ENCODE measurements around the gene CERS6. TPM values are rescaled to one million over a fixed set of nuclear protein-coding genes. Genes with fewer than 3 reads are reported as not detected.

The CERS6 gene
- polyA plus RNA-seq, 3 donors = 50.3 to 55.1 (median 52.1) TPM

- no peak for DNase-seq (ENCODE audit: low read depth in 3 of 3, low spot score in 2 of 3)
Observed at GRCh38 chr2:168528469-168528868, 72.4 kb downstream of the CERS6 start.

DNA sequence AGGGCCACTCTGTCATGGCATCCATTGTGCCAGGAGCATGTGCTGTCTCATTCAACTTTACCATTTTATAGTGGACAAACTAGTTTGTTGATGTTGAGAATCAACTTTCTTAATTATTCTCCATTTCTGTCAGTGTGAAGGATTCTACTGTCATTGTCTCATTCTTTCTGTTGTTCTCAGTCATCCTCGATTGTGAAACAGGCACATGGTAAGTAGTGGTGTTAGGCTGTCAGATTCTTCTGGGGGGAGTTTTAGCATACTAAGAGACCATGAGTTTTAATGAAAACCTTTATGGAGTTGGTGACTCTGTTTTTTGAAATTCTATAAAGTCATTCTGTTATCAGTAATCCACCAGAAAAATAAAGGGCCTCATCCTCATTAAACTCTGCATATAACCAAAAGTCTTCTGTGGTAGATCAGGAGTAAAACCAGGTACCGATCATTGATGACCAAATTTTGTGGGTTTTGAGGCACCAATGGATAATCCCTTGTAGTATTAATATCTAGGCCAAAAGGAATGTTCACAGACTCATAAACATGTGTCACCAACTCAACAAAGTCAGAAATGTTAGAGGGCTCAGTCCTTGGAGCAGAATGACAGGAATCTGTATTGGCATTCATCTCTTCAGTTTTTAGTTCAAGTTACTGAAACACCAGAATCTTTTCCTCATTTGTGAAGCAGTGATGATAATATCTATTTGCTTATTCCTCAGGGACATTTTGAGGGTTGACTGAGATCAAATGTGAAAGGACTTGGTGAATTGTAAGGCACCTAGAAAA, 73.2 kb downstream of the CERS6 start:
- no peak for DNase-seq (ENCODE audit: low read depth in 3 of 3, low spot score in 2 of 3)

- DNase-seq (ENCODE audit: low read depth in 3 of 3, low spot score in 2 of 3) = peak in 1 of 3 donors; percentile 19
Observed at GRCh38 chr2:168529900-168530561, 74.0 kb downstream of the CERS6 start.

DNA sequence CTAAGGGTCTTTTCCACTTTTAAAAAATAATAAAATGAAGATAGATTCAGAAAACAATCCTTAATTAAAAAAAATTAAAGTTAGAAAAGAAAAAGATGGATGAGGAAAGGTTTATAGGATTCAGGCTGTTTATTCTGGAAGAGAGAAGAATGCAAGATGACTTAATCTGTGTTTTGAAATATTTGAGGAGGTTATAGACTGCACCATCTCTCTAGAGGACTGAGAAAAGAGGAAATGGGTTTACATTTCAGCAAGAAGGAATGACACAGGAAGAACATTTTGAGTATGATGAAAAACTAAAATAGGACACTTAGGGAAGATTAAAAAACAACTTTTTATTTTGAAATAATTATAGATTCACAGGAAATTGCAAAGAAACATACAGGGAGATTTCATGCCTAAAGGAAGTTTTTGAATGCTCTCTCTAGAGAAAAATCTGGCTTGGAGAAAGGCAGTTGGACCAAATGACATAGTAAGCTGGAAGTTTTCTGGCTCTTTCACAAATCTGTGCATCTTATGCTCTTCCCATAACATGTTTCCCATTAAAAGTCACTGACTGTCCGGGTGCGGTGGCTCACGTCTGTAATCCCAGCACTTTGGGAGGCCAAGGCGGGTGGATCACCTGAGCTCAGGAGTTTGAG, 75.0 kb downstream of the CERS6 start:
- no peak for DNase-seq (ENCODE audit: low read depth in 3 of 3, low spot score in 2 of 3)

- no peak for DNase-seq (ENCODE audit: low read depth in 3 of 3, low spot score in 2 of 3)
Observed at GRCh38 chr2:168534926-168535325, 78.9 kb downstream of the CERS6 start.

DNA sequence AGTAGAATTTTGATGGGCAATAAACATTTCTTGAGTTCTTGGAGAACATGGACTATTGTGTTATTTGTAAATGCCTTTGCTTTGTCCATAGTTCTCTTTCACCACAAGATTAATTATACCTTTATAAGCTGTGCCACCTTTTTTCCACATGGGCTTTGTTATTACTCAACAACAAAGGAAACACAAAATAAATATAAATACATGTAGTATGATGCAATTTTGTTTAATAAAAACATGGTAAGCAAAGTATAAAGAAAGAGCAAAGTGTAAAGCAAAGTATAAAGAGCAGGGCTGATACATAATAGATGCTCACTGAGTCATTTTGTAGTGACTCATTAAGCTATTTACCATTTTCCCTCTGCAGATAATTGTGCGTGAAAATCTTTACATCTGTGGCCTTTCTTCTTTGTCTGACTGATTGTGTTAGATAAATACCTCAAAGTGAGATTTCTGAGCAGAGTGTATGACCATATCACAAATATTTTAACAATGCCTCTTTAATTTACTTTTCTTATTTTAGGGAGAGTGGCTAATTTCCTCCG, 80.9 kb downstream of the CERS6 start:
- DNase-seq (ENCODE audit: low read depth in 3 of 3, low spot score in 2 of 3) = no peak

GRCh38 chr2:168538133-168538532, 82.1 kb downstream of the CERS6 start:
- DNase-seq (ENCODE audit: low read depth in 3 of 3, low spot score in 2 of 3) = no peak

DNA sequence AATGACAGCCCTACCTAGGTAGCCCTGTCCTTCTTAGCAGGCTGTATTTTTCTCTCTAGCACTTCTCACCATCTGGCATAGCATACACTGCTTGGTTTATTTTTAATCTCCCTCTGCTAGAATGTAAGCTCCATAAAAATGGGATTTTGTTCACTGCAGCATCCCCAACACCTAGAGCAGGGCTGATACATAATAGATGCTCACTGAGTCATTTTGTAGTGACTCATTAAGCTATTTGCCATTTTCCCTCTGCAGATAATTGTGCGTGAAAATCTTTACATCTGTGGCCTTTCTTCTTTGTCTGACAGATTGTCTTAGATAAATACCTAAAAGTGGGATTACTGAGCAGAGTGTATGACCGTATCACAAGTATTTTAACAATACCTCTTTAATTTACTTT, 82.5 kb downstream of the CERS6 start:
- DNase-seq (ENCODE audit: low read depth in 3 of 3, low spot score in 2 of 3) = no peak

DNA sequence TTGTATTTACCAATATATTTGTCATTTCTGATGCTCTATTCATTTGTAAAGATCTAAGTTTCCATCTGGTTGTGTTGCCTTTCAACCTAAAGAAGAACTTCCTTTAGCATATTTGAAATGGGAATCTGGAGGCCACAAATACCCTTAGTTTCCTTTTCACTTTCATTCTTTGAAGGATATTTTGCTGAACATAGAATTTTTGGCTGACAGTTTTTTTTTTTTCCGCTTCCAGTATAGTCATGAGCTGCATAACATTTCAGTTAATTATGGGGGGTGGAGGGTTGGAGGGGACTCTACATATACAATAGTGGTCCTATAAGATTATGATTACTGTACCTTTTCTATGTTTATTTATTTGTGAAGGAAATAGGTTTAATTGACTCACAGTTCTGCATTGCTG, 83.9 kb downstream of the CERS6 start:
- DNase-seq (ENCODE audit: low read depth in 3 of 3, low spot score in 2 of 3) = no peak

- no peak for DNase-seq (ENCODE audit: low read depth in 3 of 3, low spot score in 2 of 3)
Observed at GRCh38 chr2:168541858-168542257, 85.8 kb downstream of the CERS6 start.

DNA sequence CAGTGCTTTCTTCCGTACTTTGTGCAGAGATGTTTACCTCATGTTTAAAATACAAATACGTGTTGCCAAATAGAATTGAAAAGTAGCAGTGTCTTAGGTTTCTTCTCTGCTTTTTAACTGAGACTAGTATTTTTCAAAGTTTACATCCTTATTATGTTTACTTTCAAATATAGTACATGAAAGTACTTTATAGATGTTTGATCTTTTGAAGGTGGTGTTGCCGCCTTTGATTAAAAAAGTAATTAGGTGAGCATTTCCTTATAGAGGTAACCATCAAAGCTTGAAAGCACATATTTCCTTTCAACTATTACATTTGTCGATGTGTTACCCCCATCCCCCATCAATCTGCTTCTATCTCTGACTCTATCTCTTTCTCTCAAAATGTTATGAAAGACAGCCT, 87.0 kb downstream of the CERS6 start:
- no peak for DNase-seq (ENCODE audit: low read depth in 3 of 3, low spot score in 2 of 3)

DNA sequence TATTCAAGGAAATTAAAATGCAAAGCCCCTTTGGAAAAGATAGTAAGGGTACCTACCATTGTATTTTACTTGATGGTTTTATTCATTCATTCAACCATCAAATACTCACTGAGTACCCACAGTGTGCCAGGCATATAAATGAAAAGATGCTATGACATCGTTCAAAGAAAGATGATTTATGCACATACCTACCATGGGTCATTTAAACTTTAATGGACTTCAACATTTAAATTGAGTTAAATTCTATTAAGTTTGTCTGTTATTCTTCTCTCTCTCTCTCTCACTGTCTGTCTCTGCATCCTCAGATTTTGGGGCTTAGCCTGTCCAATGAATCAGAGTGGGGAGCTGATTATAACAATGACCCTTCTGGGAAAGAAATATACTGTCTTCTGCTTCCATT, 87.9 kb downstream of the CERS6 start:
- no peak for DNase-seq (ENCODE audit: low read depth in 3 of 3, low spot score in 2 of 3)

DNA sequence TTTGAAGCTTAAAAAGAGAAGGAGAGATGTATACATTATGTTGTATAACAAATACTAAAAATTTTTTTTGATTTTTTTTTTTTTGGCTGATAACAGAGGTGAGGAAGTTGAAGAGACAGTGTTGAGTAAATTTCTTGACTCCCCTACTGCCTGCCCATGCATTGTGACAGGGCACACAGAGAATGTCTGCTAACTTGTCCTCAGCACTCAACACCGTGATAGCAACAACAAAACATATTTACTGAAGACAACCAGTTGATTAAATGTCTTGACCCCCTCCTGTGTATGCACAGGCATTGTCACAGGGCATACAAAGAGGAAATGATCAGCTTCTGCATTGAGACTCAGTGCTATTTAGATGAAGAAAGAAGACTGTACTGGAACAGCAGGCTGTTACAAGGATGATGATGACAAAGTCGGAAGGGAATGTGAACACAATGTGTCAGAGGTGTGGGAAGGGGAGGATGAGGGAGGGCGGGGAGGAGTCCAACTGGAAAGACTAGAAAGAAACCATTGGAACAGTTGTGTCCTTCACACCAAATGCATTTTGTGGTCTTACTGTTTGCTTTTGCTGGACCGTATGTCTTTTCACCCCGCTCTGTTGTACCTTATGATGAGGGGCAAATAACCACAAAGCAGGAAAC, 89.5 kb downstream of the CERS6 start:
- no peak for DNase-seq (ENCODE audit: low read depth in 3 of 3, low spot score in 2 of 3)

DNA sequence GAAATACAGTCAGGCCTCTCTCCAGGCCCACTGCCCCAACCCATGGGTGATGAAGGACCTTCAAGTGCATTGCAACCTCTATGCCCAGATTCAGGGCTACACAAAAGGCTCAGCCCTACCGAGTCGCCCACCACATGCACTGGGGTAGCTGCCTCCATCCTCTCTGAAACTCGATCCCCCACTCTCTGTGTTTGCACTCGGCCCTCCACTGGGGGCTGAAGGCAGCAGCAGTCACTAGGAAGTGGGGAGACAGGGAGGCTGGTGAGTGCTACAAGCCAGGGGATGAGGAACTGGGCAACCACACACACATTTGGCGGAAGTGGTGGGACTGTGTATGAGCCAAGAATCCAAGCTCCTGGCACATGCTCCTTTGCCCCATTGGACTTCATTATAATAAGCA, 94.6 kb downstream of the CERS6 start:
- DNase-seq (ENCODE audit: low read depth in 3 of 3, low spot score in 2 of 3) = no peak

GRCh38 chr2:168552450-168552856, 96.4 kb downstream of the CERS6 start:
- no peak for DNase-seq (ENCODE audit: low read depth in 3 of 3, low spot score in 2 of 3)

GRCh38 chr2:168555283-168555682, 99.2 kb downstream of the CERS6 start:
- no peak for DNase-seq (ENCODE audit: low read depth in 3 of 3, low spot score in 2 of 3)

DNA sequence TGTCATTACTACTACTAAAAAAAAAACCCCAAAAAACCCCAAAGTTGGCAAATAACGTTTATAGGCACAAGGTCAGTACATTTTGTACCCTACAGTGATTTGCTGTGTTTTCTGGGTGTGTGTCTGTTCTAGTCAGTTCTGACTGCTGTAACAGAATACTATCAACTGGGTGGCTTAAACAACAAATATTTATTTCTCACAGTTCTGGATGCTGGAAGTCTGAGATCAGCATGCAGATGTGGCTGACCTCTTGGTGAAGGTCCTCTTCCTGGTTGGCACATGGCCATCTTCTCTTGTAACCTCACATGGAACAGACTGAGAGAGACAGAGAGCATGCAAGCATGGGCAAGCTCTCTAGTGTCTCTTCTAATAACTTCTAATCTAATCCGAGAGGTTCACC, 103.1 kb downstream of the CERS6 start:
- DNase-seq (ENCODE audit: low read depth in 3 of 3, low spot score in 2 of 3) = no peak

GRCh38 chr2:168560817-168561499, 104.9 kb downstream of the CERS6 start:
- no peak for DNase-seq (ENCODE audit: low read depth in 3 of 3, low spot score in 2 of 3)

DNA sequence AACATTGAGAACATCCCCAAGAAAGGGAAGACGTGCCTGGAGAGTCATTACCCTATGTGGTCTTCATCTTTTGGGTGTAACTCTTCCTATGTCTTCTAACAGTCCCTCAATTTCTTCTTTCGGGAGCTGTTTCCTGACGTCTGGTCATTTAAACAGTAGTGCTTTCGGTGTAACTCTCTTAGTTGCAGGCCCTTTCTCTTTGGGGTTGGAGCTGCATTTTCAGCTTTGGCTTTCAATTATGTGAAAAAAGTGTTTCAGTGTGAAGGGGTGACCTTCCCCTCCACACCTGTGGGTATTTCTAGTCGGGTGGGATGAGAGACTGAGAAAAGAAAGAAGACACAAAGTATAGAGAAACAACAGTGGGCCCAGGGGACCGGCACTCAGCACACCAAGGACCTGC, 105.9 kb downstream of the CERS6 start:
- DNase-seq (ENCODE audit: low read depth in 3 of 3, low spot score in 2 of 3) = no peak

GRCh38 chr2:168562971-168563370, 106.9 kb downstream of the CERS6 start:
- no peak for DNase-seq (ENCODE audit: low read depth in 3 of 3, low spot score in 2 of 3)

DNA sequence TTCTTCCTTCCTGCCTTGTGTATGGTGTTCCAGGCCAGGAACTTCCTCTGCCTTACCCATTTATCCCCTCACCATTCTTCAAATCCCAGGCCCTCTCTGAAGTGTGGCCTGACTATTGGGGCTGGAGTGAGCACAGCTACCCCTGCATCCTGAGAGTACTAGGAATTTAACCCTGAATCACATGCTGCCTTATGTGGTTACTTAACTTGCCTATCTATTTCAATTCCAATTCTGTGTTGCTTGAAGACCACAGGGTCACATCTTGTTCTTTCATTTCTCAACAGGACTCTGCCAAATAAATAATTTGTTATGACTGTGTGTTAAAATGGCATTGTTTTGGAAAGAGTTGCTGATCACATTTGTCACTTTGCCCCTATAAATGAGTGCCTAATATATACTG, 108.6 kb downstream of the CERS6 start:
- DNase-seq (ENCODE audit: low read depth in 3 of 3, low spot score in 2 of 3) = no peak

Measured in right renal cortex interstitium (tissue), 3 donors.